Kidney glomerular epithelial cell (primary cell): Measurements from ENCODE around the gene TDG.
"Not testable (repeated sequence)": the region's sequence is repeated elsewhere in the genome, so short reads cannot be mapped to it uniquely, and the experiment has no call there.

Experiments used
- DNase-seq: peaks from one replicate; lab custom pipeline; 2025; lab: John Stamatoyannopoulos, UW

The TDG gene

DNA sequence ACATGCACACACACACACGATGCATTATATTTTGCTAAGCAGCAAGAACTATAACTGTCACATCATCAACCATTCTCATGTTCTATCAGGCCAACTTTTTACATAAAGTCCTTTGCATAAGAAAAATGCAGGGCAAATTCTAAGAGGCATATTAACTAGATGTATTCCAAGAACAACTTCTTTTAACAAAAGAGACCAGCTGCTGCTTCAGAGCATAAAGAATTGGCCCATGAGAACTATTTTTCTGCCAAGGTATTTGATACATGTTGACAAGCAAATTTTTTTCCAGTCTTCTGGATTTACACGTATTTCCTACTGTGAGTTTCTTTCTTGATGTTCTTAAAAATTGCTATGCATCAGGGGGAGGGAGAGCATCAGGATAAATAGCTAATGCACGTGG is 57.1 kb downstream of the TDG start:
- DNase-seq, result no peak

DNA sequence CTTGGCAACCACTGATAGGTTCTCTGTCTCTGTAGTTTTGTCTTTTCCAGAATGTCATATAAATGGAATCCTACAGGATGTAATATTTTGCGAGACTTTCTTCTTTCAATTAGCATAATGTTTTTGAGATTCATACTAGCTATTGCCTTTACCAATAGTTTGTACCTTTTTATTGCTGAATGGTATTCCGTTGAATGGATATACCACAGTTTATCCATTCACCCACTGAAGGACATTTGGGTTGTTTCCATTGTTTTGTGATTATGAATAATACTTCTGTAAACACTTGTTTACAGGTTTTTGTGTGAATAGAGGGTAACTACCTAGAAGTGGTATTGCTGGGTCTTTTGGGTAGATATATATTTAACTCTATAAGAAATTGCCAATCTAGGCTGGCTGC is 58.0 kb downstream of the TDG start:
- no peak for DNase-seq

DNA sequence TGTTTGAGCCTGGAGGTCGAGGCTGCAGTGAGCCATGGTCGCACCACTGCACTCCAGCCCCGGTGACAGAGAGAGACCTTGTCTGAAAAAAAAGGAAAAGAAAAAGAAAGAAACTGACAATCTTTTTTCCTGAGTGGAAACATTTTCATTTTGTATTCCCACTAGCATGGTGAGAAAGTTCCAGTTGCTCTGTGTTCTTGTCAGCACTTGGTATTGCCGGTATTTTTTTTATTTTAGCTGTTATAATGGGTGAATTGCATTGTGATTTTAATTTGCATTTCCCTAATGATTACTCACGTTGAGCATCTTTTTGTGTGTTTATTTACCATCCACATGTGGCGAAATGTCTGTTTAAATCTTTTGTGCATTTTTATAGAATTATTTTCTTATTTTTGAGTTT is 58.7 kb downstream of the TDG start:
- DNase-seq, result no peak

GRCh38 chr12:104025771-104026170 is 60.1 kb downstream of the TDG start:
- DNase-seq, result no peak

- DNase-seq, result no peak
Observed at GRCh38 chr12:104026841-104027599, 61.3 kb downstream of the TDG start.

- DNase-seq, result not testable (repeated sequence)
Observed at GRCh38 chr12:104030596-104030995, 64.9 kb downstream of the TDG start.

- DNase-seq, result not testable (repeated sequence)
Observed at GRCh38 chr12:104036143-104036542, 70.5 kb downstream of the TDG start.
